Stimulated activated CD4-positive, alpha-beta T cell treated with anti-CD3 and anti-CD28 coated beads, Interleukin-15, amount 100 ng/mL, for 48 hours (primary cell): ENCODE results near the gene ABCC11.
"Not testable (repeated sequence)": the region's sequence is repeated elsewhere in the genome, so short reads cannot be mapped to it uniquely, and the experiment has no call there.

Experiments
- DNase-seq, 2 donors: peaks; one replicate each; pipeline ENCODE4 v3.0.0-alpha.2; 2020; ENCODE audit warnings: low read depth in 2 of 2

Gene ABCC11

DNA sequence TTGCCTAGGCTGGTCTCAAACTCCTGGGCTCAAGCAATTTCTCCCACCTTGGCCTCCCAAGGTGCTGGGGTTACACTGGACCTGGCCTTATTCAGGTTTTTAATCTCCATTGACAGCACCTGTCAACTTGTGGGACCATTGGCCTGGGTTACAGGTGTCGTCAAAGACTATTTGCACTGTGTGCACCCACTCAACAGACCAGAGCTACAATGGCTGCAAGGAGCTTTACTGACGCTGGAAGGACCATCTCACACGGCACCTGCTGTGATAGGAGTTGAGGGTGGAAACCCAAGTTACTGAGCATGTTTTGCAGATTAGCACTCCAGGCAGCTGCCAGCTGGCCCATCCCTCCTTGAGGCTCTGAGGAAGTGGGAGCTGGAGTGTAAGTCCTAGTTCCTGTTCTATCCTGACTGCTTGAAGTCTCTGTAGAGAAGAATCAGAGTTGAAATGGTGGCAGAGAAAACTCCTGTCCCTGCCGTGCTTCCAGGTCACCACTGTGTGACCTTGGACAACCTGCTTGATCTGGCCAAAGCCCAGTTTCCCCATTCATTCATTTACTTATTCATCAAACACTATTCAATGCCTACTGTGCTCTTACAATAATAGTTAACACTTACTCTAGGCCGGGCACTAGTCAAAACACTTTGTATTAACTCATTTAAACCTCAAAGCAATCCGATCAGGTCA lies 45.7 kb downstream of the ABCC11 start:
- DNase-seq, result no peak

- DNase-seq, result no peak
These were observed 50.0 kb downstream of the ABCC11 start for GRCh38 chr16:48197294-48197693.

DNA sequence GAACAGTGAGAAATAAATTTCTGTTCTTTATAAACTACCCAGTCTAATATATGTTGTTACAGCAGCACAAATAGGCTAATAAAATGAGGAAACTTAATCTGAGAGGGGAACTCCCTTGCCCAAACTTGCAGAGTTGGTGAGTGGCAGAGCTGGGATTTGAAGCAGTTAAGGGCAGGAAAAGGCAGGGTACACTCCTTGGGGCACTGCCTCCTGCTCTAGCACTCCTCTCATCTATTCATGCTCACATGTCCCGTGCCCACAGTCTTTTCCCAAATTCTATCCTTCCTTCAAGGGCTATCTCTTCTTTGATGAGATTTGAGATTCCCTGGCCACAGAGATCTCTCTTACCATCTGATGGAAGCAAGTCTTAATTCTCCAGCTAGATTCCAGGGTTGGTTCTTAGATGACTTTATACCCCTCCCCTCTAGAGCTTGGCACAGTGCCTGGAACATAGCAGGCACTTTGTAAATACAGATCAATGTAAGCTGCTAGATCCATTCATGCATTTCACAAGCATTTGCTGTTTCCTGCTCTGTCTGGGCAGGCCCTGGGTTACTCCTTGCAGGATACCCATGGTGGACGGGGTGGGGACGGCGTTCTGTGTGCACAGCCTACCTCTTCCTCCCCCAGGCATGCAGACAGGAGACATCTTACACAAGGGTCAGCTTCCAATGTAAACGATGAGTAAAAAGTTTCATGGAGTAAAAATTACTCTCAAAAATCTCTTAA lies 52.3 kb downstream of the ABCC11 start:
- no peak for DNase-seq

DNA sequence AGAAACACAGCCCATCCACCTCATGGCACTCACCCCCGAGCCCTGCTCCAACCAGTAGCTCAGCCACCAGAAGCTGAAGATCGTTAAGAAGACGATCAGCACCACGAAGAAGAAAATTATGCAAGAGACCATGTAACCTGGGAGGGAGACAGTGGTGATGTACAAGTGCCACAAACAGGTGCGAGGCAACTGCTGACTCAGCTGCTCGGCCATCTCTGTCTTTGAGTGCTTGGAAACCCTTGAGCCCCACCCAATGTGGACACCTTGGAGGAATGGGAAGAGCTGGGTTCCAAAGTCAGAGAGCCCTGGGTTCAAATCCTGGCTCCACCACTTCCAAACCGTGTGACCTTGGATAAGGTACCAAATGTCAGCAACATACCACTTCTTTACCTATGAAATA lies 53.5 kb downstream of the ABCC11 start:
- DNase-seq, result no peak

DNA sequence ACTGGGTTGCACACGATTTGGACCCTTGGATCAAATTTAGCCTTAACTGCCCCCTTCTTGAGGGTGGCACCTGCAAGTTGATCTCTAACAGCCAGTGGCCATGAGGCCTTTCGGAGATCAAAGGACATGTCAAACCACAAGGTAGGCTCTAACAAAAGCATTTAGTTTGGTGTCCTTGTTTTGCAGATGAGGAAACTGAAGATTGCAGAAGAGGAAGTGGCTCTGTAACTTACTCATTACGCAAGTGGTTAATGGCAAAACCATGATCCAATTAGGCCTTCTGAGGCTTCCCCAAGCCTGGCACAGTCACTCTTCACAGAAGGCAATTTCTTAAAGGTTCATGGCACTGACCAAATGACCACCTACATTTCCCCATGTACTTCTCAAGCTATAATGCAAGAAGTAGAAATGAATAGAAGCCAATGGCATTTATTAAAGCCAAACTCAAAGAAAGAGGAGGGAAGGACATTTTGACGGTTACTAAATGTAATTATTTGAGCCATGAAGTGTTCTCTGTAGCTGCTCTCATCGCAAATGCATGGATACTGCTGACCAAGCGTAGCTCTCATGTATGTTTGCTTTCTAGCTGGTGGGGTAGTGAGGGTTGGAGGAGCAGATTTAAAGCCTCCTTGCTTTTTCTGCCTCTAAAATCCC lies 58.8 kb downstream of the ABCC11 start:
- DNase-seq, result no peak

GRCh38 chr16:48187779-48188178 lies 59.6 kb downstream of the ABCC11 start:
- DNase-seq, result no peak

- DNase-seq, result no peak
These were observed 62.7 kb downstream of the ABCC11 start for GRCh38 chr16:48184681-48185080.

DNA sequence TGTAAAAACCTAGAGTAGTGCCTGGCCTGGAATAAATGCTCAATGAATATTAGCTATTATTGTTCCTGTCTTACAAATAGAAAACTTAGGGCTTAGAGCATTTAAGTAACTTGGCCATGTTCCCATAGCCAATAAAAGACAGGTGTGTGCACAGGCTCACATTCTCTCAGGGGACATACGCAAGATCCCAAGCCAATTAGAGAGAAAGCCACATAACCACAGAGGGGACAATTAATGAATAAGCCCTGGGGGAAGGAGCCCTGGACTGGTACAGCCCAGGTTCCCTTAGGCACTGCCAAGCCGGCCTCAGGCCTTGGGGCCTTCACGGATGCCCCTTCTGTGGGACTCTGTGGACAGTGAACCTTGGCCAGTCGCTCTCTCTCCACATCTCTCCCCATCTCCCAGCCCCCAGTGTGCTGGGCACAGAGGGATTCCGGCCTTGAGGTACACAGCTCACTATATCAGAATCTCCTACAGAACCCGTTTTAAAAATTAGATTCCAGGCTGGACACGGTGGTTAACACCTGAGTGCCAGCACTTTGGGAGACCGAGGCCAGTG lies 64.3 kb downstream of the ABCC11 start:
- no peak for DNase-seq

GRCh38 chr16:48181746-48182520 lies 65.4 kb downstream of the ABCC11 start:
- DNase-seq, result not testable (repeated sequence)

DNA sequence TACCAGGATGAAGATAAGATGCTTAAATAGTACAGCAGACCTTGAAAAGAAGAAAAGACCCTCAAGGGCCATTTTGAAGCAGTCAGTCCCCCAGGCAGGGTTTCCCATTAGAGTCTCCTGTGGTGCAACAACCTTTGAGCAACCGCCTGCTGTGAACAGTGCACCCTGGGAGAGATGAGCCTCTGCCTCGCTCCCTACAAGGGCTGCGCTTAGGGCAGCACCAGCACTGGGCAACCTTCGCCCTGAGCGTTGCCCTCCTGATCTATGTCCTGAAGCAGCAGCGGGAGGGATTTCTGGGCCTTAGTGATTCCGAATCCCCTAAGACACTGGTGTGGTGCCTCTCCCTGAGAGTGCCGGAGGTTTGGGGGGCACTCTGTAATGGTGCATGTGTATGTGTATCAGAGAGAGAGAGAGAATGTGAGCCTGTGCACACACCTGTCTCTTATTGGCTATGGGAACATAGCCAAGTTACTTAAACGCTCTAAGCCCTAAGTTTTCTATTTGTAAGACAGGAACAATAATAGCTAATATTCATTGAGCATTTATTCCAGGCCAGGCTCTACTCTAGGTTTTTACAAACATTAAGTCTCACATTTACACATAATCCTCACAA lies 66.4 kb downstream of the ABCC11 start:
- DNase-seq, result no peak

GRCh38 chr16:48176635-48177408 lies 70.5 kb downstream of the ABCC11 start:
- DNase-seq, result no peak

- DNase-seq, result no peak
These were observed 73.5 kb downstream of the ABCC11 start for GRCh38 chr16:48173889-48174288.

DNA sequence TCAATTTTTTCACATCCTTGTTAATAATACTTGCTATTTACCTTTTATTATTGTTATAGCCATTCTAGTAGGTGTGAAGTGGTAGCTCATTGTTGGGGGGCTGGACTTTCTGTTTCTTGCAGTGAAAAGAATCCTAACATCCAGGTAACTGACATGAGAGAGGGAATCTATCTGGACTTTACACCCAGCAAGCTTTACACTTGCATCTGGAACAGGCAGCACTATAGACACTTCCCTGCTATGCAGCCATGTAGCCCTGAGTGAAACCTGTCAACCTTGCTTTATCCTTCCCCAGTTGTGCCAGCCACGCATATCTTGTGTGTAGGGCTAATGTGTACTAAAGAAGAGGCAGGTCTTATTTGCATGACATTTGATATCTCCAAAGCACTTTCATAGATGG lies 74.7 kb downstream of the ABCC11 start:
- DNase-seq, result no peak

DNA sequence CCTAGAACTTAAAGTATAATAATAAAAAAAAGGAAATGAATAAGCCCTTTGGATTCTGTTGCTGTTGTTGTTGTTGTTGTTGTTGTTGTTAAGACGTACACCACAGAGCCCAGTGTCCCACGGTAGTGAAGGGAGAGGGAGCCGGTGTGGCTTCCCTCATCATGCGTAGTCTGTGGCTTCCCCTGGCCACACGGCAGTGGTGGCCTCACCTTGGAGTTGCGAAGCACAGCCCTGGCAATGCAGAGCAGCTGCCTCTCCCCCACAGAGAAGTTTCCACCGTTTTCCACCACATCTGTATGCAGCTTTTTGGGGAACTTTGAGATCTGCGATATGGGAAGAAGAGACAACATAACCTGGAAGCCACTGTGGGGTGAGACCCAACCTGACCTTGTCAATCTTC lies 77.4 kb downstream of the ABCC11 start:
- DNase-seq, result no peak

DNA sequence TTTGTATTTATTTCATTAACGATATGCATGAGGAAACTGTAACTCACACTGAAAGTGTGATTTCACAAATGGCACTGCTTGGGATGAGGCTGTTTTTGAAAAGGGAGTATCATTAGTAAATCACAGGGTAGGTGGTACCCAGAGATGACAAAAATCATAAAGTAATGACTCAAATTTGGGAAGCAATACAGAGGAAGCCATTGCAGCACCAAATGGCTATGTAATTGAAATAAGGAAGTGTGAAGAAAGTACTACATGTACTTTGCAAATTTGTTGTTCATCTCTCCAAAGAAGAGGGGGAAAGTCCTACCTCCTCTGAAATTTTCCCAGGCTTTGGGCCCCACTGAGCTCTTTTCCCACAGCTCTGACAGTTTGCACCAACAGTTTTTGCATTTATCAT lies 79.3 kb downstream of the ABCC11 start:
- DNase-seq, result no peak

DNA sequence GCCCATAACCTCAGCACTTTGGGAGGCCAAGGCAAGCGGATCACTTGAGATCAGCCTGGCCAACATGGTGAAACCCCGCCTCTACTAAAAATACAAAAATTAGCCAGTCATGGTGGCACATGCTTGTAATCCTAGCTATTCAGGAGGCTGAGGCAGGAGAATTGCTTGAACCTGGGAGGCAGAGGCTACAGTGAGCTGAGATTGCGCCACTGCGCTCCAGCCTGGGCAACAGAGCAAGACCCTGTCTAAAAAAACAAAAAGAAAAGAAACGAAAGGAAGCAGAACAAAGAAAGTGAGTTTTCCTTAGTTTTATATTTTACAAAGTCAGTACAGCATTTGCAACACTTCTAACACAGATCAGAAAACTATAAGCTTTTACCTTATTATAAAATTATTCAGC lies 80.7 kb downstream of the ABCC11 start:
- not testable (repeated sequence) for DNase-seq

- no peak for DNase-seq
These were observed 81.3 kb downstream of the ABCC11 start for GRCh38 chr16:48165961-48166578.

DNA sequence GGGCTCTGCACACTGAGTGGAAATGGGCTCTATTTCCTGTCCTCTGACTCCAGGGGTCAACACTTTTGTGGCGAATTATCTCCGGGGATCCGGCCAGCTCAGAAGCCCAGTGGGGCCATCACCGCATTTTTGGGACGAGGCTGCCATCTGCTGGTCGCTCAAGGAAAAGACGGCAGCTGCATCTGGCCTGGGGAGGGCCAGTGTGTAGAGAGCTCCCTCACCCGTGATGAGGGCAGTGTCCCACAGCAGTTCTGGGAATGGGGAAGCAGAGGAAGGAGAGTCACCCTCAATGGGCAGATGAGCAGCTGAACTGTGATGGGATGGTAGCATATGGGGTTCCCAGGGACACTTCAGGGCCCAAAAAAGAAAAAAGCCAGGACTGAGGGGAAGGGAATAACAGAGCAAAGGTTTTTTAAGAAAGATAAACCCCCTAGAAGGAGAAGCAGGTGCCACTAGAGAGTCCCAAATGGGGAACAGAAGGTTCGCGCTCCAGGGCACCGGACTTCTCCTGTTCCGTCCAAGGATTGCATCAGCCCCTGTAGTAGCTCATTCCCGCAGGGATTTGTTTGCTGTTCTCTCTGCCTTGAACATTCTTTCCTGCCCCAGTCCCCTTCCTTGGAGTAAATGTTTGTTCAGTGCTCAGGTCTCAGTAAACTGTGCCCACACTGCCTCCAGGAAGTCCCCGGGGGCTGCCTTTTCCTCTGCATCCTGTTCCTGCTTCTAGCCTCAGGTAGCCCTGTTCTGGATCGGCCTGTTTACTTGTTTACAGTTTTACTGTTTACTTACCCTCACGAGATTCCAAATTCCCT lies 82.2 kb downstream of the ABCC11 start:
- peak; percentile 32 to 51 for DNase-seq

DNA sequence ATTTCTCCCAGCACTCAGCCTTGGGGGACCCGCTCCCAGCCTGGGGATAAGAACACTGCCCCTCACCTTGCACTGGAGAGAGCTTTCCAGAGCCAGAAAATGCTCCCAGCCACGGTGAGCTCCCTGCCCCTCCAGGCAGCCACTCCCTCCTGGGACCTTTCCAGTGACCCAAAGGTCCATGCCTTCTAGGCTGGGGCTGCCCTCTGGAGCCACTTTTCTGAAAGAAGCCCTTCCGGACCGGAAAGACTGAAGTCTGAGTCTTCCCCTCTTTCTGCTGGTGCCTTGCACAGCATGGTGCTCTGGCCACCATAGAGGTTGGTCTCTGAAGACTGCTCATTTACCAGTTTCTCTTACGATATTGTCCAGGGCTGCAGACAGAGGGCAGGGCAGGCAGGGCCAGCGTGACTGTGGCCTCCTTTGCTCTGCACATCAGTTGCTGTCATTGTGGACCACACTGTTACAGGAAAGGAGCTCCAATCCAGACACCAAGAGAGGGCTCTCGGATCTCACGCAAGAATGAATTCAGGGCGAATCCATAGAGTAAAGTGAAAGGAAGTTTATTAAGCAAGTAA lies 84.4 kb downstream of the ABCC11 start:
- DNase-seq, result no peak
